Breast epithelium (tissue), 3 donors: ENCODE data around the gene ABTB2.

Experiments used
- CTCF ChIP-seq, 3 donors: fragments of 450-650 bp; IDR thresholded peaks; one replicate each; pipeline ENCODE4 v1.5.1; 2016 to 2017; ENCODE audit warnings: antibody characterized with exemption in 3 of 3, mild to moderate bottlenecking in 3 of 3, moderate library complexity in 3 of 3
- POLR2A ChIP-seq: fragments of 450-650 bp; IDR thresholded peaks from one replicate; pipeline ENCODE4 v1.6.1; 2016; ENCODE audit warnings: antibody characterized with exemption, mild to moderate bottlenecking, moderate library complexity

GRCh38 chr11:34406413-34406812 is 48.6 kb upstream of the ABTB2 start:
- TF ChIP-seq CTCF (IDR thresholded peaks at IDR 0.05), result no peak
- no peak for TF ChIP-seq POLR2A
